ENCODE results near the gene TAF5. TPM values are rescaled to one million over a fixed set of nuclear protein-coding genes. Genes with fewer than 3 reads are reported as not detected.
"Not testable (repeated sequence)": the region's sequence is repeated elsewhere in the genome, so short reads cannot be mapped to it uniquely, and the experiment has no call there.

The TAF5 gene
- 1 to 10 TPM; 1.3 to 1.6 TPM for polyA plus RNA-seq

GRCh38 chr10:103367782-103368518 is at the start of gene TAF5:
TSS of gene TAF5 (plus strand) at chr10:103367976. CDS start at chr10:103367990, 14 bp downstream.
- Histone ChIP-seq H3K27ac (ENCODE audit: low read depth in 2 of 2, low read length in 1 of 2) (peak within 1 kb of the TSS; percentile 88 to 96), H3K36me3 (ENCODE audit: control insufficient read depth in 2 of 2, insufficient read depth in 2 of 2, low read length in 1 of 2) (no peaks in the 10 kb centered on the region), H3K4me3 (ENCODE audit: low read depth in 1 of 2, low read length in 2 of 2) (peak within 1 kb of the TSS; percentile 96 to 99), H3K27me3 (ENCODE audit: control insufficient read depth in 1 of 2, insufficient read depth in 2 of 2, low read length in 2 of 2) (no peaks in the 10 kb centered on the region), H3K9me3 (ENCODE audit: control insufficient read depth in 2 of 2, insufficient read depth in 1 of 2, low read depth in 1 of 2, low read length in 1 of 2) (no peaks in the 10 kb centered on the region), H3K4me1 (ENCODE audit: control insufficient read depth in 2 of 2, insufficient read depth in 2 of 2, low read length in 1 of 2) (no peaks in the 10 kb centered on the region)
- WGBS, 2 donors, result 0 to 1% methylated on average over 38 to 81 of the region's 81 CpGs

- 85 to 91% methylated on average over 7 of the region's 7 CpGs for WGBS, 2 donors
- Histone ChIP-seq H3K27ac (ENCODE audit: low read depth in 2 of 2, low read length in 1 of 2) (no peak overlapping the region), H3K4me3 (ENCODE audit: low read depth in 1 of 2, low read length in 2 of 2) (no peak overlapping the region), H3K36me3 (ENCODE audit: control insufficient read depth in 2 of 2, insufficient read depth in 2 of 2, low read length in 1 of 2) (no peaks in the 10 kb centered on the region), H3K4me1 (ENCODE audit: control insufficient read depth in 2 of 2, insufficient read depth in 2 of 2, low read length in 1 of 2) (no peaks in the 10 kb centered on the region), H3K27me3 (ENCODE audit: control insufficient read depth in 1 of 2, insufficient read depth in 2 of 2, low read length in 2 of 2) (no peaks in the 10 kb centered on the region), H3K9me3 (ENCODE audit: control insufficient read depth in 2 of 2, insufficient read depth in 1 of 2, low read depth in 1 of 2, low read length in 1 of 2) (no peaks in the 10 kb centered on the region)
These were observed 39.9 kb upstream of the TAF5 start for GRCh38 chr10:103327906-103328305.

- Histone ChIP-seq H3K9me3 (ENCODE audit: control insufficient read depth in 2 of 2, insufficient read depth in 1 of 2, low read depth in 1 of 2, low read length in 1 of 2) (no peaks in the 10 kb centered on the region), H3K4me3 (ENCODE audit: low read depth in 1 of 2, low read length in 2 of 2) (no peak overlapping the region), H3K36me3 (ENCODE audit: control insufficient read depth in 2 of 2, insufficient read depth in 2 of 2, low read length in 1 of 2) (peaks cover 0 to 3% of the 10 kb centered on the region in 2 donors)
These were observed 33.7 kb upstream of the TAF5 start for GRCh38 chr10:103333934-103334520.

GRCh38 chr10:103334567-103334966 is 33.2 kb upstream of the TAF5 start:
- H3K4me3 ChIP-seq (ENCODE audit: low read depth in 1 of 2, low read length in 2 of 2), result no peak overlapping the region
- H3K27ac ChIP-seq (ENCODE audit: low read depth in 2 of 2, low read length in 1 of 2), result no peak overlapping the region
- no peaks in the 10 kb centered on the region for H3K4me1 ChIP-seq (ENCODE audit: control insufficient read depth in 2 of 2, insufficient read depth in 2 of 2, low read length in 1 of 2)
- no peaks in the 10 kb centered on the region for H3K9me3 ChIP-seq (ENCODE audit: control insufficient read depth in 2 of 2, insufficient read depth in 1 of 2, low read depth in 1 of 2, low read length in 1 of 2)
- H3K36me3 ChIP-seq (ENCODE audit: control insufficient read depth in 2 of 2, insufficient read depth in 2 of 2, low read length in 1 of 2), result peaks cover 0 to 5% of the 10 kb centered on the region in 2 donors
- no peaks in the 10 kb centered on the region for H3K27me3 ChIP-seq (ENCODE audit: control insufficient read depth in 1 of 2, insufficient read depth in 2 of 2, low read length in 2 of 2)

More at GRCh38 chr10:103333934-103334520, 33.7 kb upstream of the TAF5 start:
- H3K27ac ChIP-seq (ENCODE audit: low read depth in 2 of 2, low read length in 1 of 2), result no peak overlapping the region
- 85 to 92% methylated on average over 2 of the region's 2 CpGs for WGBS, 2 donors
- H3K27me3 ChIP-seq (ENCODE audit: control insufficient read depth in 1 of 2, insufficient read depth in 2 of 2, low read length in 2 of 2), result no peaks in the 10 kb centered on the region
- H3K4me1 ChIP-seq (ENCODE audit: control insufficient read depth in 2 of 2, insufficient read depth in 2 of 2, low read length in 1 of 2), result no peaks in the 10 kb centered on the region

GRCh38 chr10:103336370-103336769 is 31.4 kb upstream of the TAF5 start:
- no peaks in the 10 kb centered on the region for H3K9me3 ChIP-seq (ENCODE audit: control insufficient read depth in 2 of 2, insufficient read depth in 1 of 2, low read depth in 1 of 2, low read length in 1 of 2)
- whole genome bisulfite sequencing, 2 donors, result 94 to 97% methylated on average over 4 of the region's 4 CpGs
- no peak overlapping the region for H3K4me3 ChIP-seq (ENCODE audit: low read depth in 1 of 2, low read length in 2 of 2)
- no peaks in the 10 kb centered on the region for H3K4me1 ChIP-seq (ENCODE audit: control insufficient read depth in 2 of 2, insufficient read depth in 2 of 2, low read length in 1 of 2)
- H3K27me3 ChIP-seq (ENCODE audit: control insufficient read depth in 1 of 2, insufficient read depth in 2 of 2, low read length in 2 of 2), result no peaks in the 10 kb centered on the region
- peaks cover 0 to 5% of the 10 kb centered on the region in 2 donors for H3K36me3 ChIP-seq (ENCODE audit: control insufficient read depth in 2 of 2, insufficient read depth in 2 of 2, low read length in 1 of 2)
- no peak overlapping the region for H3K27ac ChIP-seq (ENCODE audit: low read depth in 2 of 2, low read length in 1 of 2)

- Histone ChIP-seq H3K27ac (ENCODE audit: low read depth in 2 of 2, low read length in 1 of 2) (peak overlapping the region; percentile 74), H3K9me3 (ENCODE audit: control insufficient read depth in 2 of 2, insufficient read depth in 1 of 2, low read depth in 1 of 2, low read length in 1 of 2) (no peaks in the 10 kb centered on the region), H3K36me3 (ENCODE audit: control insufficient read depth in 2 of 2, insufficient read depth in 2 of 2, low read length in 1 of 2) (no peaks in the 10 kb centered on the region), H3K4me3 (ENCODE audit: low read depth in 1 of 2, low read length in 2 of 2) (peak overlapping the region; percentile 71 to 75), H3K4me1 (ENCODE audit: control insufficient read depth in 2 of 2, insufficient read depth in 2 of 2, low read length in 1 of 2) (peaks cover 2% of the 10 kb centered on the region in 2 donors), H3K27me3 (ENCODE audit: control insufficient read depth in 1 of 2, insufficient read depth in 2 of 2, low read length in 2 of 2) (no peaks in the 10 kb centered on the region)
- 47 to 53% methylated on average over 16 of the region's 16 CpGs for WGBS, 2 donors
These were observed 17.6 kb upstream of the TAF5 start for GRCh38 chr10:103350175-103350516.

GRCh38 chr10:103350517-103351260 is 17.1 kb upstream of the TAF5 start, which contains the start of gene PCGF6:
TSS of gene PCGF6 (minus strand) at chr10:103351140. CDS start at chr10:103351066, 74 bp downstream.
- peak within 1 kb of the TSS; percentile 71 to 75 for H3K4me3 ChIP-seq (ENCODE audit: low read depth in 1 of 2, low read length in 2 of 2)
- H3K27ac ChIP-seq (ENCODE audit: low read depth in 2 of 2, low read length in 1 of 2), result peak within 1 kb of the TSS; percentile 74

GRCh38 chr10:103353281-103353680 is 14.5 kb upstream of the TAF5 start:
- Histone ChIP-seq H3K4me3 (ENCODE audit: low read depth in 1 of 2, low read length in 2 of 2) (no peak overlapping the region), H3K4me1 (ENCODE audit: control insufficient read depth in 2 of 2, insufficient read depth in 2 of 2, low read length in 1 of 2) (peaks cover 2% of the 10 kb centered on the region in 2 donors), H3K9me3 (ENCODE audit: control insufficient read depth in 2 of 2, insufficient read depth in 1 of 2, low read depth in 1 of 2, low read length in 1 of 2) (no peaks in the 10 kb centered on the region), H3K27me3 (ENCODE audit: control insufficient read depth in 1 of 2, insufficient read depth in 2 of 2, low read length in 2 of 2) (no peaks in the 10 kb centered on the region), H3K27ac (ENCODE audit: low read depth in 2 of 2, low read length in 1 of 2) (no peak overlapping the region), H3K36me3 (ENCODE audit: control insufficient read depth in 2 of 2, insufficient read depth in 2 of 2, low read length in 1 of 2) (no peaks in the 10 kb centered on the region)
- WGBS, 2 donors, result 47 to 54% methylated on average over 2 of the region's 2 CpGs

More at GRCh38 chr10:103350517-103351260, 17.1 kb upstream of the TAF5 start, which contains the start of gene PCGF6:
- H3K36me3 ChIP-seq (ENCODE audit: control insufficient read depth in 2 of 2, insufficient read depth in 2 of 2, low read length in 1 of 2), result no peaks in the 10 kb centered on the region
- H3K4me1 ChIP-seq (ENCODE audit: control insufficient read depth in 2 of 2, insufficient read depth in 2 of 2, low read length in 1 of 2), result peaks cover 2% of the 10 kb centered on the region in 2 donors
- H3K9me3 ChIP-seq (ENCODE audit: control insufficient read depth in 2 of 2, insufficient read depth in 1 of 2, low read depth in 1 of 2, low read length in 1 of 2), result no peaks in the 10 kb centered on the region
- WGBS, 2 donors, result 0 to 1% methylated on average over 82 of the region's 82 CpGs
- no peaks in the 10 kb centered on the region for H3K27me3 ChIP-seq (ENCODE audit: control insufficient read depth in 1 of 2, insufficient read depth in 2 of 2, low read length in 2 of 2)

GRCh38 chr10:103354567-103354966 is 13.2 kb upstream of the TAF5 start:
- H3K27ac ChIP-seq (ENCODE audit: low read depth in 2 of 2, low read length in 1 of 2); H3K4me3 ChIP-seq (ENCODE audit: low read depth in 1 of 2, low read length in 2 of 2); H3K27me3 ChIP-seq (ENCODE audit: control insufficient read depth in 1 of 2, insufficient read depth in 2 of 2, low read length in 2 of 2); H3K9me3 ChIP-seq (ENCODE audit: control insufficient read depth in 2 of 2, insufficient read depth in 1 of 2, low read depth in 1 of 2, low read length in 1 of 2); H3K36me3 ChIP-seq (ENCODE audit: control insufficient read depth in 2 of 2, insufficient read depth in 2 of 2, low read length in 1 of 2); H3K4me1 ChIP-seq (ENCODE audit: control insufficient read depth in 2 of 2, insufficient read depth in 2 of 2, low read length in 1 of 2): not testable (repeated sequence)
- WGBS, 2 donors, result 91 to 94% methylated on average over 4 of the region's 4 CpGs

All from esophagus (tissue), 2 donors.